SK-N-SH (cell line): ENCODE measurements around the gene UBE2D4. TPM values are rescaled to one million over a fixed set of nuclear protein-coding genes. Genes with fewer than 3 reads are reported as not detected.
"Not testable (repeated sequence)": the region's sequence is repeated elsewhere in the genome, so short reads cannot be mapped to it uniquely, and the experiment has no call there.

Experiments used
- CTCF ChIA-PET: fragments of 300-600, 350-600 bp; formaldehyde crosslinking; extraction: SDS; loops from one replicate; lab custom pipeline; 2021; lab: Yijun Ruan, JAX
- POLR2A ChIA-PET: fragments of 350-600 bp; sonication (Branson Sonifier 250); formaldehyde crosslinking; extraction: SDS; loops from one replicate; lab custom pipeline; 2020; ENCODE audit warnings: antibody characterized with exemption, inconsistent platforms; lab: Yijun Ruan, JAX
- DNase-seq: peaks from one replicate; pipeline ENCODE4 v3.0.0; 2012
- H2AFZ ChIP-seq: fragments of 200-600 bp; sonication (generic); 2 replicates; pipeline ENCODE4 v1.8.1; 2016; ENCODE audit warnings: antibody characterized with exemption, mild to moderate bottlenecking, low read depth
- H3F3A ChIP-seq: fragments of 200-600 bp; sonication (generic); replicated peaks from 2 replicates; pipeline ENCODE3; 2016; ENCODE audit warnings: antibody characterized with exemption, mild to moderate bottlenecking; ENCODE audit not compliant: insufficient read depth
- H3K27ac ChIP-seq, 2 experiments: fragments of 200-500 bp in 1 of 2; fragments of 200-600 bp in 1 of 2; sonication (Bioruptor generic) in 1 of 2; sonication (generic), shearing (Covaris generic) in 1 of 2; 2 replicates each; pipeline versions ENCODE4 v1.5.1 to v1.6.1; 2014 to 2016; ENCODE audit warnings: low read depth in 2 of 2, inconsistent platforms in 1 of 2, low read length in 1 of 2, mild to moderate bottlenecking in 1 of 2, mixed read lengths in 1 of 2
- H3K27me3 ChIP-seq: fragments of 200-600 bp; sonication (generic), shearing (Covaris generic); 2 replicates; pipeline ENCODE4 v1.6.1; 2016; ENCODE audit warnings: mixed run types; ENCODE audit not compliant: insufficient read depth
- H3K36me3 ChIP-seq, 2 experiments: fragments of 200-500 bp in 1 of 2; fragments of 200-600 bp in 1 of 2; sonication (Bioruptor generic) in 1 of 2; sonication (generic) in 1 of 2; replicated peaks in 1 of 2; 2 replicates each; pipeline versions ENCODE3 to v1.5.1; 2014 to 2016; ENCODE audit warnings: low read length in 1 of 2, mild to moderate bottlenecking in 1 of 2; ENCODE audit not compliant: insufficient read depth in 2 of 2, control insufficient read depth in 1 of 2
- H3K4me1 ChIP-seq, 2 experiments: fragments of 200-500 bp in 1 of 2; fragments of 200-600 bp in 1 of 2; sonication (Bioruptor generic) in 1 of 2; sonication (generic), shearing (Covaris generic) in 1 of 2; 2 replicates each; pipeline versions ENCODE4 v1.5.1 to v1.6.1; 2014 to 2016; ENCODE audit warnings: low read depth in 1 of 2, low read length in 1 of 2, mixed run types in 1 of 2; ENCODE audit not compliant: insufficient read depth in 2 of 2, control insufficient read depth in 1 of 2
- H3K4me2 ChIP-seq: fragments of 200-600 bp; sonication (generic), shearing (Covaris generic); 2 replicates; pipeline ENCODE4 v1.6.1; 2017; ENCODE audit warnings: mixed run types
- H3K4me3 ChIP-seq, 2 experiments: fragments of 200-500 bp in 1 of 2; fragments of 200-600 bp in 1 of 2; sonication (Bioruptor generic) in 1 of 2; sonication (generic), shearing (Covaris generic) in 1 of 2; 2 replicates each; pipeline versions ENCODE4 v1.5.1 to v1.8.1; 2014 to 2016; ENCODE audit warnings: low read depth in 2 of 2, inconsistent platforms in 1 of 2, low read length in 1 of 2, mild to moderate bottlenecking in 1 of 2, mixed read lengths in 1 of 2, moderate library complexity in 1 of 2
- H3K79me2 ChIP-seq: fragments of 200-600 bp; sonication (generic); 2 replicates; pipeline ENCODE4 v1.8.1; 2017; ENCODE audit warnings: mild to moderate bottlenecking; ENCODE audit not compliant: insufficient read depth
- H3K9ac ChIP-seq: fragments of 200-600 bp; sonication (generic); 2 replicates; pipeline ENCODE4 v1.6.1; 2017; ENCODE audit warnings: mixed run types
- H3K9me2 ChIP-seq: fragments of 200-600 bp; sonication (generic); 2 replicates; pipeline ENCODE4 v1.6.1; 2017; ENCODE audit warnings: mixed run types
- H3K9me3 ChIP-seq: fragments of 200-600 bp; sonication (generic); 2 replicates; pipeline ENCODE4 v1.6.1; 2017; ENCODE audit warnings: mixed run types, mild to moderate bottlenecking, moderate library complexity
- H4K20me1 ChIP-seq: fragments of 200-600 bp; sonication (generic); 2 replicates; pipeline ENCODE4 v1.6.1; 2017; ENCODE audit warnings: mild to moderate bottlenecking, mixed run types; ENCODE audit not compliant: insufficient read depth
- EP300 ChIP-seq, 2 experiments: IDR thresholded peaks; 2 replicates each; pipeline versions ENCODE4 v1.4.0 to v1.6.1; 2012; ENCODE audit warnings: borderline replicate concordance in 1 of 2, low read depth in 1 of 2, low read length in 1 of 2
- GATA2 ChIP-seq: sonication (generic); formaldehyde crosslinking; IDR thresholded peaks from 2 replicates; pipeline ENCODE4 v1.5.0; 2020; ENCODE audit warnings: mild to moderate bottlenecking, missing genetic modification reagents
- MXI1 ChIP-seq: IDR thresholded peaks from 2 replicates; pipeline ENCODE4 v1.6.1; 2012; ENCODE audit warnings: mild to moderate bottlenecking, low read depth, low read length, improper control_type of control experiment
- WGBS: methylation state at CpG from one replicate; pipeline ENCODE4 v1.1.6; 2017; ENCODE audit warnings: low lambda C conversion rate; 5-methylcytosine and 5-hydroxymethylcytosine counted together
- polyA plus RNA-seq, 3 experiments: library from polyadenylated mRNA; depleted of rRNA; stranded (reverse); fragments of >200 nt; gene quantifications; 2 replicates each; pipeline ENCODE4 v1.2.3, GENCODE V29; 2012

UBE2D4 gene
- polyA plus RNA-seq, 1 of the 3 experiments (the other 2 are of a cell fraction) = 22.8 TPM

GRCh38 chr7:43978102-43978501 is 51.9 kb downstream of the UBE2D4 start:
- not testable (repeated sequence) for H3K4me2 ChIP-seq, H2AFZ ChIP-seq, H3K9me3 ChIP-seq, H3F3A ChIP-seq, H4K20me1 ChIP-seq
- DNase-seq = peak; percentile 47
- peak; percentile 30; the same call in 1 of the 2 replicates for TF ChIP-seq MXI1
- peak; percentile 25 for TF ChIP-seq GATA2 (CRISPR knock-in tag)
- TF ChIP-seq, all 33 proteins: peak for 2; not testable (repeated sequence) for 31
- H3K9me2 ChIP-seq, H3K79me2 ChIP-seq, H3K4me3 ChIP-seq, CTCF ChIA-PET, H3K9ac ChIP-seq, H3K36me3 ChIP-seq, H3K27me3 ChIP-seq: not testable (repeated sequence)
- 64% methylated on average over 11 of the region's 11 CpGs for WGBS
- POLR2A ChIA-PET = interaction anchor here (1.1 kb wide), 1 partner anchor 41 kb away, joined by 3 read pairs; no protein-coding TSS in a partner anchor
- Histone ChIP-seq H3K4me1 (peaks cover 0 to 24% of the 10 kb centered on the region in 2 experiments; a peak in 1 of 4 replicates), H3K27ac (peak overlapping the region in 1 of 2 experiments; percentile 74; a peak in 2 of 4 replicates)

GRCh38 chr7:43982848-43983247 is 56.6 kb downstream of the UBE2D4 start:
- H3K9me2 ChIP-seq, DNase-seq, CTCF ChIA-PET, H3K27me3 ChIP-seq, H3K4me2 ChIP-seq, POLR2A ChIA-PET, H2AFZ ChIP-seq, H3F3A ChIP-seq, H4K20me1 ChIP-seq, H3K4me3 ChIP-seq, H3K36me3 ChIP-seq, H3K9me3 ChIP-seq, H3K9ac ChIP-seq, H3K79me2 ChIP-seq: not testable (repeated sequence)
- peaks cover 0 to 24% of the 10 kb centered on the region in 2 experiments; a peak in 1 of 4 replicates for H3K4me1 ChIP-seq
- peak overlapping the region in 1 of 2 experiments; percentile 78; a peak in 2 of 4 replicates for H3K27ac ChIP-seq
- TF ChIP-seq EP300 (IDR thresholded peaks at IDR 0.05; ENCODE audit: borderline replicate concordance in 1 of 2, low read depth in 1 of 2, low read length in 1 of 2) = peak in 1 of 2 experiments; percentile 29; a peak in 1 of 4 replicates
- WGBS = no CpG with 5 or more reads among the region's 6 CpGs

- H3F3A ChIP-seq, H2AFZ ChIP-seq, H3K4me2 ChIP-seq, H3K27ac ChIP-seq, DNase-seq, H3K4me3 ChIP-seq, H3K79me2 ChIP-seq, H3K9me3 ChIP-seq, H3K9ac ChIP-seq, POLR2A ChIA-PET, H3K27me3 ChIP-seq, H3K36me3 ChIP-seq, CTCF ChIA-PET, H3K9me2 ChIP-seq, H4K20me1 ChIP-seq: not testable (repeated sequence)
- peaks cover 0 to 20% of the 10 kb centered on the region in 2 experiments; a peak in 1 of 4 replicates for H3K4me1 ChIP-seq
- 85% methylated on average over 1 of the region's 2 CpGs for WGBS
These were observed 57.5 kb downstream of the UBE2D4 start for GRCh38 chr7:43983736-43984135.
